Measurements from ENCODE around the gene ELOVL3. TPM values are rescaled to one million over a fixed set of nuclear protein-coding genes. Genes with fewer than 3 reads are reported as not detected.

ELOVL3 gene
- total RNA-seq, 4 donors from 2014 or later, result 0.19 TPM; not detected in 3

GRCh38 chr10:102255404-102255803 is 29.3 kb downstream of the ELOVL3 start:
- Histone ChIP-seq H3K36me3 (peaks cover 4 to 24% (median 16%) of the 10 kb centered on the region in 4 donors), H3K27me3 (no peaks in the 10 kb centered on the region), H3K4me1 (peaks cover 0 to 12% (median 5%) of the 10 kb centered on the region in 4 donors), H3K4me3 (no peak overlapping the region), H3K9me3 (no peaks in the 10 kb centered on the region), H3K27ac (replicated peaks in 1 of 4) (no peak overlapping the region)
- DNase-seq (ENCODE audit: extremely low spot score), result no peak
- TF ChIP-seq POLR2AphosphoS5 (IDR thresholded peaks at IDR 0.05) (no peak), EP300 (IDR thresholded peaks at IDR 0.05) (no peak), POLR2A (IDR thresholded peaks at IDR 0.05; ENCODE audit: low read depth) (no peak)
- TF ChIP-seq, protein P1, sequence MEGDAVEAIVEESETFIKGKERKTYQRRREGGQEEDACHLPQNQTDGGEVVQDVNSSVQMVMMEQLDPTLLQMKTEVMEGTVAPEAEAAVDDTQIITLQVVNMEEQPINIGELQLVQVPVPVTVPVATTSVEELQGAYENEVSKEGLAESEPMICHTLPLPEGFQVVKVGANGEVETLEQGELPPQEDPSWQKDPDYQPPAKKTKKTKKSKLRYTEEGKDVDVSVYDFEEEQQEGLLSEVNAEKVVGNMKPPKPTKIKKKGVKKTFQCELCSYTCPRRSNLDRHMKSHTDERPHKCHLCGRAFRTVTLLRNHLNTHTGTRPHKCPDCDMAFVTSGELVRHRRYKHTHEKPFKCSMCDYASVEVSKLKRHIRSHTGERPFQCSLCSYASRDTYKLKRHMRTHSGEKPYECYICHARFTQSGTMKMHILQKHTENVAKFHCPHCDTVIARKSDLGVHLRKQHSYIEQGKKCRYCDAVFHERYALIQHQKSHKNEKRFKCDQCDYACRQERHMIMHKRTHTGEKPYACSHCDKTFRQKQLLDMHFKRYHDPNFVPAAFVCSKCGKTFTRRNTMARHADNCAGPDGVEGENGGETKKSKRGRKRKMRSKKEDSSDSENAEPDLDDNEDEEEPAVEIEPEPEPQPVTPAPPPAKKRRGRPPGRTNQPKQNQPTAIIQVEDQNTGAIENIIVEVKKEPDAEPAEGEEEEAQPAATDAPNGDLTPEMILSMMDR (IDR thresholded peaks at IDR 0.05), result no peak
- WGBS, result 95% methylated on average over 2 of the region's 2 CpGs
- intact Hi-C loops (cut with DNase I), result no loop called here

- Histone ChIP-seq H3K4me1 (peaks cover 17 to 37% (median 22%) of the 10 kb centered on the region in 4 donors), H3K27ac (replicated peaks in 1 of 4) (no peak overlapping the region), H3K27me3 (no peaks in the 10 kb centered on the region), H3K36me3 (peaks cover 4 to 50% (median 35%) of the 10 kb centered on the region in 4 donors), H3K4me3 (no peak overlapping the region), H3K9me3 (no peaks in the 10 kb centered on the region)
- TF ChIP-seq POLR2A (IDR thresholded peaks at IDR 0.05; ENCODE audit: low read depth), result no peak
- TF ChIP-seq, protein P1 (IDR thresholded peaks at IDR 0.05), result no peak
- no peak for DNase-seq (ENCODE audit: extremely low spot score)
- intact Hi-C loops (cut with DNase I), result no loop called here
Measured at GRCh38 chr10:102261196-102261595, 35.1 kb downstream of the ELOVL3 start.

DNA sequence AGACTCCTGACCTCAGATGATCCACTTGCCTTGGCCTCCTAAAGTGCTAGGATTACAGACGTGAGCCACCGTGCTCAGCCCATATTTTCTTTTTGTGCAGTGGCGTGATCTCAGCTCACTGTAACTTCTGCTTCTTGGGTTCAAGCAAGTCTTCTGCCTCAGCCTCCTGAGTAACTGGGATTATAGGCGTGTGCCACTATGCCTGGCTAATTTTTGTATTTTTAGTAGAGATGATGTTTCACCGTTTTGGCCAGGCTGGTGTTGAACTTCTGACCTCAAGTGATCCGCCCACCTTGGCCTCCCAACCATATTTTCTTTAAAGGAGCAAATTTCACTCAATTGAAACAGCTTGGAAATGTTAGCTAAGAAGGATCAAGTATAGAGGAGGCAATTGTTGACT is 35.7 kb downstream of the ELOVL3 start:
- no peak for DNase-seq (ENCODE audit: extremely low spot score)
- no peak overlapping the region for H3K27ac ChIP-seq (replicated peaks in 1 of 4)
- intact Hi-C loops (cut with DNase I), result no loop called here
- H3K27me3 ChIP-seq, result no peaks in the 10 kb centered on the region
- peaks cover 4 to 47% (median 35%) of the 10 kb centered on the region in 4 donors for H3K36me3 ChIP-seq
- no peaks in the 10 kb centered on the region for H3K9me3 ChIP-seq
- WGBS, result 65% methylated on average over 6 of the region's 6 CpGs
- no peak overlapping the region for H3K4me3 ChIP-seq
- TF ChIP-seq, protein P1 (IDR thresholded peaks at IDR 0.05), result no peak
- TF ChIP-seq POLR2A (IDR thresholded peaks at IDR 0.05; ENCODE audit: low read depth) (no peak), EP300 (IDR thresholded peaks at IDR 0.05) (no peak), POLR2AphosphoS5 (IDR thresholded peaks at IDR 0.05) (no peak)
- H3K4me1 ChIP-seq, result peaks cover 17 to 42% (median 24%) of the 10 kb centered on the region in 4 donors

GRCh38 chr10:102262744-102263370 is 36.8 kb downstream of the ELOVL3 start:
- TF ChIP-seq, protein P1 (IDR thresholded peaks at IDR 0.05), result no peak
- TF ChIP-seq POLR2AphosphoS5 (IDR thresholded peaks at IDR 0.05), result no peak
- intact Hi-C loops (cut with DNase I), result no loop called here
- no peak overlapping the region for H3K4me3 ChIP-seq
- H3K4me1 ChIP-seq, result peaks cover 21 to 52% (median 34%) of the 10 kb centered on the region in 4 donors
- no peak for DNase-seq (ENCODE audit: extremely low spot score)
- H3K36me3 ChIP-seq, result peaks cover 4 to 46% (median 35%) of the 10 kb centered on the region in 4 donors
- peak overlapping the region in 1 of 4 donors; percentile 10 for H3K27ac ChIP-seq (replicated peaks in 1 of 4)
- H3K27me3 ChIP-seq, result no peaks in the 10 kb centered on the region
- 63% methylated on average over 4 of the region's 4 CpGs for WGBS
- H3K9me3 ChIP-seq, result no peaks in the 10 kb centered on the region

DNA sequence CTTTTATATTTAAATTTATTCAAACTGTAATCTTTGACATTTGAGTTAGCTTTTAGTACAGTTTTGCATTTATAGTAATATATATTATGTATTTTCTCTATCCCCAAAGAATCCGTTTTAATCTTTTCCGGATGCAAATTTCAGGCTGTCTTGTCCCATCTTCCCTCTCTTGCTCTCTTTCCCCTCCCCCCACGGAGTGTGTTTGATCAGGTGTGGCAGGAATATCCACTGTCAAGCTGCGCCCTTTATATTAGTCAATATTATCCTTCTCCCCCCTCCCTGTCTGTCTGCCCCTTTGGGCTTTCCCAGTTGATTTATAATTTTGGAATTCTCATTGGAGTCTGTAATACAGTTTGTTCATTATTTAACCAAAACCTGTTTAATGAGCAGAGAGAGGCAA is 38.3 kb downstream of the ELOVL3 start:
- Histone ChIP-seq H3K4me3 (no peak overlapping the region), H3K27me3 (no peaks in the 10 kb centered on the region), H3K36me3 (peaks cover 4 to 42% (median 31%) of the 10 kb centered on the region in 4 donors), H3K9me3 (no peaks in the 10 kb centered on the region), H3K4me1 (peaks cover 34 to 67% (median 49%) of the 10 kb centered on the region in 4 donors), H3K27ac (replicated peaks in 1 of 4) (no peak overlapping the region)
- 95% methylated on average over 4 of the region's 4 CpGs for WGBS
- intact Hi-C loops (cut with DNase I), result no loop called here
- TF ChIP-seq EP300 (IDR thresholded peaks at IDR 0.05) (no peak), POLR2AphosphoS5 (IDR thresholded peaks at IDR 0.05) (no peak), POLR2A (IDR thresholded peaks at IDR 0.05; ENCODE audit: low read depth) (no peak)
- TF ChIP-seq, protein P1 (IDR thresholded peaks at IDR 0.05), result no peak
- no peak for DNase-seq (ENCODE audit: extremely low spot score)

Data from esophagus muscularis mucosa (tissue), 4 donors.